Heart right ventricle (tissue), 16 donors: ENCODE measurements around the gene TOMM6. TPM values are rescaled to one million over a fixed set of nuclear protein-coding genes. Genes with fewer than 3 reads are reported as not detected.

Source experiments
- ATAC-seq, 8 donors: fragments of 200-7000 bp; cut with Tn5 transposase; one replicate each; pipeline ENCODE4 v1.9.1; 2020; ENCODE audit warnings: mild to moderate bottlenecking in 8 of 8, moderate library complexity in 8 of 8, moderate number of reproducible peaks in 1 of 8
- DNase-seq, 2 donors: peaks; one replicate each; pipeline ENCODE4 v3.0.0-alpha.2; 2020
- H3K27ac ChIP-seq, 10 donors: fragments of 200-600 bp; sonication (generic) in 2 of 10; one replicate each; pipeline versions ENCODE4 v1.5.0 to v1.8.0; 2020 to 2022; ENCODE audit warnings: mild to moderate bottlenecking in 3 of 10
- H3K27me3 ChIP-seq, 7 donors: fragments of 200-600 bp; one replicate each; pipeline ENCODE4 v1.8.0; 2021 to 2022; ENCODE audit warnings: mild to moderate bottlenecking in 2 of 7
- H3K36me3 ChIP-seq, 9 donors: fragments of 200-600 bp; sonication (generic) in 1 of 9; one replicate each; pipeline versions ENCODE4 v1.5.0 to v1.8.0; 2020 to 2022; ENCODE audit warnings: mild to moderate bottlenecking in 2 of 9
- H3K4me1 ChIP-seq, 9 donors: fragments of 200-600 bp; sonication (generic) in 1 of 9; one replicate each; pipeline versions ENCODE4 v1.5.0 to v1.8.0; 2020 to 2022; ENCODE audit warnings: mild to moderate bottlenecking in 4 of 9
- H3K4me3 ChIP-seq, 10 donors: fragments of 200-600 bp; sonication (generic) in 2 of 10; one replicate each; pipeline versions ENCODE4 v1.5.0 to v1.8.0; 2020 to 2022; ENCODE audit warnings: mild to moderate bottlenecking in 7 of 10, moderate library complexity in 2 of 10
- H3K9me3 ChIP-seq, 11 donors: fragments of 200-600 bp in 10 of 11; sonication (generic) in 2 of 11; one replicate each; pipeline versions ENCODE4 v1.5.0 to v1.8.0; 2013 to 2022; ENCODE audit warnings: mild to moderate bottlenecking in 2 of 11, control low read depth in 1 of 11, moderate library complexity in 1 of 11
- WGBS, 2 donors: extraction: QIAGEN DNeasy Blood & Tissue Kit; methylation state at CpG; one replicate each; pipeline ENCODE4 v1.1.7; 2013; ENCODE audit warnings: inconsistent platforms in 1 of 2; 5-methylcytosine and 5-hydroxymethylcytosine counted together
- intact Hi-C, 10 donors: fragments of 100-400 bp; cut with DNase I; formaldehyde crosslinking; loops; one replicate each; pipeline versions ENCODE4 v1.11.1 to v1.14.2; 2022
- polyA plus RNA-seq, 2 donors: library from polyadenylated mRNA; stranded (reverse); fragments of 200-250 nt; gene quantifications; one replicate each; pipeline ENCODE4 v1.2.3, GENCODE V29; 2013
- total RNA-seq, 10 donors: library from RNA; stranded (reverse); fragmentation: NEBNext Ultra II Directional in 3 of 10; extraction: Animal tissue kit (Norgen Biotek cat#: 25700) in 3 of 10; gene quantifications; one replicate each; pipeline versions ENCODE4 v1.2.1 to v1.2.4, GENCODE V29; 2021 to 2023
- TF ChIP-seq, protein P1 (sequence below), 9 donors: fragments of 200-600 bp; sonication (generic) in 2 of 9; IDR thresholded peaks; one replicate each; pipeline versions ENCODE4 v1.5.0 to v1.8.0; 2021 to 2022; ENCODE audit warnings: antibody characterized with exemption in 9 of 9, mild to moderate bottlenecking in 5 of 9, moderate library complexity in 1 of 9
- donor health status: Arrhythmogenic right ventricular cardiomyopathy.
- donor health status: ischemic (EF 13 %, LVEDD 7.1; RV severe dilation, severe dysfunction).
- donor health status: healthy with polysubstance abuse.
- donor health status: DM: no; HTN: yes; CAD: no.
- donor health status: DM: no; HTN: no; CAD: no.
- donor health status: ischemic (EF 25% LVEDD 6.9; RV normal size, moderate dysfunction).
- donor health status: ischemic (EF 25% LVEDD 5.7; RV mildly dilated, moderate dysfunction).
- donor health status: healthy.
- donor health status: DM: yes; HTN: yes; CAD: no.
- donor health status: Ischemic cardiomyopathy.
- donor health status: ischemic (EF 35%, LVEDD 5.7; RV mildly dilated, moderate dysfunction).
- donor health status: nonischemic (EF 11% LVEDD 7.7; RV severe dilation, severe dysfunction).
- donor health status: DM: yes; HTN: yes; CAD: no.
- donor health status: PGD.
- donor health status: ischemic (EF 29% LVEDD 5.4; RV normal size, mild dysfunction).
- donor health status: nonischemic (EF 23%, LVEDD 6.1; RV moderate dilation, normal function).

The TOMM6 gene
- total and polyA plus RNA-seq, 12 donors: 135 to 291 (median 186) TPM

DNA sequence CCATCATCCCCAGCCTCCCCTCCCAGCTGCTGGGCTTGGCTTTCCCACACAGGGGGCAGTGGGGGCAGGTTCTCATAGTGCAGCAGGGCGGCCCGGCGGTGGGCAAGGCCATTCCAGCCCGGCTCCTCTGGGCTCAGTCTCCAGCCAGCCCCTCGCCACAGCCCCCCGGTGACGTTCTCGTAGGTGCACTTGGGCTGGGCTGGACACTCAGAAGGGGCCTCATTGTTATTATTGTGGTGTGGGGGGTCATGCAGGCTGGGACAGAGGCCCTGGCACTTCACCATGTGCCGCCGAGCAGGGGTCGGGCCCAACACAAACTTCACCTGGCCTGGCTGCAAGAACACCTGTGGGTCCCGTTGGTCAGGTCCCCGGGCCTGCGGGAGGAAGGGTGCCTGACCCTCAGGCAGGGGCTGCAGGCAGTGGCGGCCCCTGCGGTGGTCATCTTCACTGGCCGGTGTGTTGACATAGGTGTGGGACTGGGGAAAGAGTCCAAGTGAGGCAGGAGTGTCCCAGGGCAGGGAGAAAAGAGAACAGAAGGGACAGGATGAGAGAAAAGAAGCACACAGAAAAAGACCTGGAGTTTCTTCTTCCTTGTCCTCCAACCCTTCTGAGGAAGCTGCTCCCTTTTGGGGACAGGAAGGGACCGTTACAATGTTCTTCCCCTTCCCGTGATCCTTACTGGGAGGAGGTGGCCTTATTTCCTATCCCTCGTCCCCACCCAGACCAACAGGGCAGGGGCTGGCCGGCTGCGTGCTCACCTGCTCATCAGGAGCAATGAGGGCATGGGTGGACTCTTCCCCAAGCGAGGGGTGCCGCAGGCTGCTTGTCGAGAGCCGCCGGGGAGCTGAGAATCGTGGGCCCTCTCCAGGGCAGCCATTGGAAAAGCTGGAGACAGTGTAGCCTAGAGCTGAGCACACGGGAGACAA, 16.2 kb upstream of the TOMM6 start:
- no peak overlapping the region for H3K4me3 ChIP-seq
- H3K4me1 ChIP-seq: peaks cover 4 to 28% (median 18%) of the 10 kb centered on the region in 9 donors
- no peak overlapping the region for H3K27ac ChIP-seq
- H3K9me3 ChIP-seq: no peaks in the 10 kb centered on the region
- intact Hi-C loops: loop anchor here in 6 of 10 donors (10.0 kb wide), 5 partner anchors 77 to 407 kb away; partner anchors contain the start of gene GUCA1A (in 1 of the 6)
- H3K27me3 ChIP-seq: no peaks in the 10 kb centered on the region
- DNase-seq (no peak), ATAC-seq (no peak)
- TF ChIP-seq, protein P1, sequence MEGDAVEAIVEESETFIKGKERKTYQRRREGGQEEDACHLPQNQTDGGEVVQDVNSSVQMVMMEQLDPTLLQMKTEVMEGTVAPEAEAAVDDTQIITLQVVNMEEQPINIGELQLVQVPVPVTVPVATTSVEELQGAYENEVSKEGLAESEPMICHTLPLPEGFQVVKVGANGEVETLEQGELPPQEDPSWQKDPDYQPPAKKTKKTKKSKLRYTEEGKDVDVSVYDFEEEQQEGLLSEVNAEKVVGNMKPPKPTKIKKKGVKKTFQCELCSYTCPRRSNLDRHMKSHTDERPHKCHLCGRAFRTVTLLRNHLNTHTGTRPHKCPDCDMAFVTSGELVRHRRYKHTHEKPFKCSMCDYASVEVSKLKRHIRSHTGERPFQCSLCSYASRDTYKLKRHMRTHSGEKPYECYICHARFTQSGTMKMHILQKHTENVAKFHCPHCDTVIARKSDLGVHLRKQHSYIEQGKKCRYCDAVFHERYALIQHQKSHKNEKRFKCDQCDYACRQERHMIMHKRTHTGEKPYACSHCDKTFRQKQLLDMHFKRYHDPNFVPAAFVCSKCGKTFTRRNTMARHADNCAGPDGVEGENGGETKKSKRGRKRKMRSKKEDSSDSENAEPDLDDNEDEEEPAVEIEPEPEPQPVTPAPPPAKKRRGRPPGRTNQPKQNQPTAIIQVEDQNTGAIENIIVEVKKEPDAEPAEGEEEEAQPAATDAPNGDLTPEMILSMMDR (IDR thresholded peaks at IDR 0.05): no peak
- 88 to 91% methylated on average over 29 of the region's 29 CpGs for WGBS, 2 donors
- H3K36me3 ChIP-seq: peaks cover 0 to 73% (median 29%) of the 10 kb centered on the region in 9 donors

DNA sequence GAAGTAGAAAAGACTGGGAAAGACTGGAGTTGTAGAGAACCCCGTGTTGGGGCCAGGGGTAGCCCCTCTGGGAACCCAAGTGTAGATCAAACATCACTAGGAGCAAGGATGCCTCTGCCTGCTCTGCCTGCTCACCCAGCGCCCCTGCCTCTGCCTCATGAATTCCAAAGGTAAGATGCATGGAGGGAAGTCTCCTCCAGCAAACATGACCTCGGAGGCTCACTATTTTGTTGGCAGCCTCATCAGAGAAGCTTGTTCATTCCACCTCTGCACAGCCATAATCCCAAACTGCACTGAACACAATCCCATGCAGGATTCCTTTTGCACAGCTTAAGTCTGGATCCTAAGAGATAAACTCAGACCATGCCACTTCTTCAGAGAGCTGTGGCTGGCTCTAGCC, 12.7 kb upstream of the TOMM6 start:
- no peaks in the 10 kb centered on the region for H3K27me3 ChIP-seq
- intact Hi-C loops: loop anchor here in 8 of 10 donors (5.0 to 10.0 kb wide), 10 partner anchors 38 to 410 kb away; partner anchors contain the start of genes TFEB (in 3 of the 8) and GUCA1A (in 1 of the 8)
- H3K9me3 ChIP-seq: no peaks in the 10 kb centered on the region
- H3K27ac ChIP-seq: no peak overlapping the region
- H3K4me1 ChIP-seq: peaks cover 6 to 34% (median 11%) of the 10 kb centered on the region in 9 donors
- TF ChIP-seq, protein P1 (IDR thresholded peaks at IDR 0.05): no peak
- no peak overlapping the region for H3K4me3 ChIP-seq
- H3K36me3 ChIP-seq: peaks cover 0 to 76% (median 33%) of the 10 kb centered on the region in 9 donors
- ATAC-seq: no peak
- 85 to 93% methylated on average over 3 of the region's 3 CpGs for WGBS, 2 donors
- no peak for DNase-seq

DNA sequence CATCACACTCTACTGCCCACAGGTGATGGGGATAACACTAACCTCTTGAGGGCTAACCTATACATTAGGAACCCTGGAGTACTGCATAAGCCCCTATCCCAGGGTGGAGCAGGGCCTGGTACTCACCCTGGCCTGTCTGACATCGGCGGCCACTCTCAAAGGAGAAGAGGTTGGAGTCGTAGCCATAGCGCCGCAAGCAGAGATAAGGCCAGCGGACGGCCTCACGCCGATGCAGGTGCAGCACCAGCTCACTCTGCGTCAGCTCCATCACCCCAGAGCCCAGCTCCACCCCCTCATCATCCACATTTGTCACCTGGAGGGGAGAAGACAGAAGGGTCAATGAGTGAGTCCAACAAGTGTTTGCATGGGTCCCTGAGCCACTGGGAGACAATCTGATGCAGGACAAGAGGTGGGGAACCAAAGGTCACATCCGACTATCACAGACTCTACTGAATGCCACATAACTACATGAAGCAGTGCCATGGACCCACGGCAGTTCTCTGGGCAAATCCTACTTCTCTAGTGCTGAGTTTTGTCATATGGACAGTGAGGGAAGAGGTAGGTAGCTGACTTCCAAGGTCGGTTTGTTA, 12.1 kb upstream of the TOMM6 start:
- intact Hi-C loops: loop anchor here in 8 of 10 donors (5.0 to 10.0 kb wide), 10 partner anchors 38 to 411 kb away; partner anchors contain the start of genes TFEB (in 3 of the 8) and GUCA1A (in 1 of the 8)
- ATAC-seq: no peak
- Histone ChIP-seq H3K27ac (no peak overlapping the region), H3K9me3 (no peaks in the 10 kb centered on the region), H3K36me3 (peaks cover 0 to 70% (median 33%) of the 10 kb centered on the region in 9 donors), H3K27me3 (no peaks in the 10 kb centered on the region), H3K4me3 (no peak overlapping the region), H3K4me1 (peaks cover 6 to 34% (median 11%) of the 10 kb centered on the region in 9 donors)
- TF ChIP-seq, protein P1 (IDR thresholded peaks at IDR 0.05): no peak
- 86 to 93% methylated on average over 13 of the region's 13 CpGs for WGBS, 2 donors
- DNase-seq: no peak
